Activated CD8-positive, alpha-beta memory T cell treated with anti-CD3 and anti-CD28 coated beads for 4 hours (primary cell): ENCODE results near the gene GTF2F1.
"Not testable (repeated sequence)": the region's sequence is repeated elsewhere in the genome, so short reads cannot be mapped to it uniquely, and the experiment has no call there.

Experiments
- DNase-seq, 2 donors: peaks; one replicate each; pipeline ENCODE4 v3.0.0-alpha.2; 2020; ENCODE audit warnings: low read depth in 2 of 2

The GTF2F1 gene, protein sequence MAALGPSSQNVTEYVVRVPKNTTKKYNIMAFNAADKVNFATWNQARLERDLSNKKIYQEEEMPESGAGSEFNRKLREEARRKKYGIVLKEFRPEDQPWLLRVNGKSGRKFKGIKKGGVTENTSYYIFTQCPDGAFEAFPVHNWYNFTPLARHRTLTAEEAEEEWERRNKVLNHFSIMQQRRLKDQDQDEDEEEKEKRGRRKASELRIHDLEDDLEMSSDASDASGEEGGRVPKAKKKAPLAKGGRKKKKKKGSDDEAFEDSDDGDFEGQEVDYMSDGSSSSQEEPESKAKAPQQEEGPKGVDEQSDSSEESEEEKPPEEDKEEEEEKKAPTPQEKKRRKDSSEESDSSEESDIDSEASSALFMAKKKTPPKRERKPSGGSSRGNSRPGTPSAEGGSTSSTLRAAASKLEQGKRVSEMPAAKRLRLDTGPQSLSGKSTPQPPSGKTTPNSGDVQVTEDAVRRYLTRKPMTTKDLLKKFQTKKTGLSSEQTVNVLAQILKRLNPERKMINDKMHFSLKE

DNA sequence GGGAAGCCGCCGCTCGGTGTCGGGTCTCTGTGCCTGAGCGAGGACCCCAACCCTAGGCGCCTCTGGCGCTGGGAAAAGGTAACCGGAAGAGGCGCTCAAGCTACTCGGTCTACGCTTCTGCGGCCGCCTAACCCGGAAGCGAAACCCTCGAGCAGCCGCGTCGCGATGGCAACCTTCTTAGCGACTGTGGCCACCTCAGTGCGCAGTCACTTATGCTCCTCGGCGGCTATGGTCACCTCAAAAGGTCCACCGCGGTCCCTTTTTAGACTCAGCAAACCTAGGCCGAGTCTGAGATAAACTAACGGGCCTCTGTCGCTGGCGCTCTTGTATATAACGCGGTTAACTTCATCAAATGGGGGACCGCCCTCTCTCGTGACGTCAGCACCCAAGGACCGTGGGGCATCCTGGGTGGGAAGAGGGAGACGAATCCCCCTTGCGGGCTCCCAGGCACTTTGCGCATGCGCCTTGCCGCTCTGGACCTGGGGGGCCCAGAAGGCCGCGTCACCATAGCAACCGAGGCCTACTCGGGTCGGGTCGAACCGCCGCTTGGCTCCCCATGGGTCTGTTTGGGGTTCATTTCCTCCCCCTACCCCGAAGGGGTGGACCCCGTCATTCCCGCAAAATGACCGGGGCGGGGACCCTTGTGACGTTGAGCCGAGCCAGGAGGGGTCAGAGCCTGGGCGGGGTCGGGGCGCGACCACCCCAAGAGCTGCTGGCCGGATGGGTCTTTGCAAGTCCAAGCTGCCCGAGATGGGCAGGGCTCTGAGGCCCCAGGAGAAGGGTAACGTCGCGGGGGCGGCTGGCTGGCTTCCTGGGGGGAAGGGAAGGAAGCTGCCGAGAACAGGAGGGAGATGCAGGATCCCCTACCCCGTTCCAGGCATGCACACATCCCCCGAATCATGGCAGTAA is at the start of gene GTF2F1:
GTF2F1 (minus strand) TSS at position 91 of the 909 bp plus-strand sequence. CDS start 169 bp downstream, outside the sequence.
- DNase-seq = peak; percentile 86 to 91

DNA sequence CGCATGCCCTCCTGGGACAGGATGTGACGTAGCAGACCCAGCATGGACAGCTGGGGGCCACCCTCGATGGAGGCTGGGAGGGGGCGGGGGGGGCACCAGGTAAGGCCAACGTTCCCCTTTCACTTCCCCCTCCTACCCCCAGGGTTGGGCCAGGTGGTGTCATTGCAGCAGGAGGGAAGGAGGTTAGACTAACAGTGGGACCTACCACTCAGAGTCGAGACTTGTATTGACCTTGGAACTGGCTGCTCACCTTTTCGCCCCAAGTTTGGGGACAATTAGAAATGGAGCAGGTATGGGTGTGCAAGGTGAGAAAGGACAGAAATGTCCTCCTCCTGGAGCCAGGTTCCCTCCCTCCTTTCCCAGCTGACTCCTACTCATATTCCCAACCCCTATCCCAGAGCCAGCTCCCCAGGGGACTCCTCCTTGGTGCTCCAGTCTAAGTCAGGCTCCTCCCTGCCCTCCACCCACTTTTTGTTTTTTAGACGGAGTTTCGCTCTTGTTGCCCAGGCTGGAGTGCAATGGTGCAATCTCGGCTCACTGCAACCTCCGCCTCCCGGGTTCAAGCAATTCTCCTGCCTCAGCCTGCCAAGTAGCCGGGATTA is 49.2 kb upstream of the GTF2F1 start:
- no peak for DNase-seq

DNA sequence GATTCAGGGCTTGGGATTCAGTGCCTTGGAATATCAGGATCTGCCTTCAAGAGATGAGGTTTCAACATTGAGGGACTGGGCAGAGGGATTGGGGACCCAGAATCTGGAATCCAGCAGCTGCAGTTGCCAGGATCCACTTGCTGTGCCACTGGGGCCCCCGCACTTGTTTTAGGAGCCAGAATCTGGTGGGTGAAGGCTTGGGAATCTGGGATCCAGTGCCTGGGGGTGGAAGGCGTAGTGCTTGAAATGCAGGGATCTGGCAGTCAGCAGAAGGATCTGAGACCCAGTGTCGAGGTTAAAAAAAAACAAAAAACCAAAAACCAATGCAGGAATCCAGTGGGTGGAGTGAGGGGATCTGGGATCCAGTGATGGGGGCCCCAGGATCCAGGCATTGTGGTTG is 47.9 kb upstream of the GTF2F1 start:
- DNase-seq = no peak

DNA sequence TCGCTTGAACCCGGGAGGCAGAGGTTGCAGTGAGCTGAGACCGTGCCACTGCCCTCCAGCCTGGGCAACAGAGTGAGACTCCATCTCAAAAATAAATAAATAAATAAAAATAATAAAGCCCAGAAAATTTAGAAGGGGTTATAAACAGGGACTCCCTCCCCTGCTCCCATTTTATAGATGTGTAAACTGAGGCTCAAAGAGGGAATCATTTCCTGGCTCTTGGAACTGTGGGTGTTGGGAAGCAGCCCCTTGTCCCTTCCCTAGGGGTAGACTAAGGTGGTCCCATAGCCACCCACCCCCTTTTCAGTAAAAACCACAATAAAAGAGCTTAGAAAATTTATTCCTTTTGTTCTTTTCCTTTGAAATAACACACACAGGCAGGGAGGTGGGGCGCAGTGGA is 46.8 kb upstream of the GTF2F1 start:
- no peak for DNase-seq

DNA sequence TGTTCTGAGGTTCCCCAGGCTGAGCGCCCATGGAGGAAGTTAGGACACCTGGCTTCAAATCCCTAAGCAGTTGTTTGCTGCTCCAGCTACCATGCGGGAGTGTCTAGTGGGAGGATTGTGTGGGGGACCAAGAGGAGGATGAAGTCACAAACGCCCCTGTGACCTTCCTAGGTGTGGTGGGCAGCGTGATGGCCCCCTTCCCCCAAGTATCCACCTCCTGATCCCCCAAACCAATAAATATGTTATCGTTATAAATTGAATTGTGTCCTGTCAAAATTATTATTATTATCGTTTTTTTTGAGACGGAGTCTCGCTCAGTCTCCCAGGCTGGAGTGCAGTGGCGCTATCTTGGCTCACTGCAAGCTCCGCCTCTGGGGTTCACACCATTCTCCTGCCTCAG is 40.7 kb upstream of the GTF2F1 start, which contains the start of gene SLC25A41:
SLC25A41 (minus strand) TSS at position 101 of the 400 bp plus-strand sequence; CDS start at position 31, 70 bp downstream.
- DNase-seq = no peak

DNA sequence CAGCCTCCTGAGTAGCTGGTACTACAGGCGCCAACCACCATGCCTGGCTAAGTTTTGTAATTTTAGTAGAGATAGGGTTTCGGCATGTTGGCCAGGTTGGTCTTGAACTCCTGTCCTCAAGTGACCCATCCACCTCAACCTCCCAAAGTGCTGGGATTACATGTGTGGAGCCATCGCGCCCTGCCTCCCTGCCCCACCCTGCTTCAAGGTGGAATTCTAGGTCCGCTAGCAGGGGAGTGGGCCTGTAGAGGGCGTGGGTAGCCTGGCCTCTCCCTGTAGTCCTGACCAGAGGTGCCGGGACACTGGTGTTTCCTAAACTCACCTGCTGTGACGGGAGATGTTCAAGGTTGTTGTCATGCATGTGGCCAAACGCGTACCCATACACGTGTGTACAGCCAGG is 40.2 kb upstream of the GTF2F1 start:
- DNase-seq = no peak

DNA sequence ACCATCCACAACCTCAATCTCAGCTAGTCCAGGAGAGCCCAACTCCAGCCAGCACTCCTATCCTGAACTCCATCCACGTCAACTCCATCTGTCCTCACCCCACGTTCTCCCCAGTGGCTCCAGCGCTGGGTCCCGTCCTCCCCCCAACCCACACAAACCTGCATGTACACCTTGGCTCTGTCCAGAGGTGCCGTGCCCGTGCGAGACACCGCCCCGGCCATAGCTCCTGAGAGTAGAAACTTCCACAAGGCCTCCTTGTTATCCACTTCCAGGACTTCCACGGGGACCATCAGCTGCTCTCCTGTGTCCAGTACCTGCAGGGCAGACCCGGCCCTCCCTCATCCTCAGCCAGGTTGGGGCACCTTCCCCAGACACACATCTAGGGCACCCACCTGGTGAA is 38.9 kb upstream of the GTF2F1 start:
- no peak for DNase-seq

DNA sequence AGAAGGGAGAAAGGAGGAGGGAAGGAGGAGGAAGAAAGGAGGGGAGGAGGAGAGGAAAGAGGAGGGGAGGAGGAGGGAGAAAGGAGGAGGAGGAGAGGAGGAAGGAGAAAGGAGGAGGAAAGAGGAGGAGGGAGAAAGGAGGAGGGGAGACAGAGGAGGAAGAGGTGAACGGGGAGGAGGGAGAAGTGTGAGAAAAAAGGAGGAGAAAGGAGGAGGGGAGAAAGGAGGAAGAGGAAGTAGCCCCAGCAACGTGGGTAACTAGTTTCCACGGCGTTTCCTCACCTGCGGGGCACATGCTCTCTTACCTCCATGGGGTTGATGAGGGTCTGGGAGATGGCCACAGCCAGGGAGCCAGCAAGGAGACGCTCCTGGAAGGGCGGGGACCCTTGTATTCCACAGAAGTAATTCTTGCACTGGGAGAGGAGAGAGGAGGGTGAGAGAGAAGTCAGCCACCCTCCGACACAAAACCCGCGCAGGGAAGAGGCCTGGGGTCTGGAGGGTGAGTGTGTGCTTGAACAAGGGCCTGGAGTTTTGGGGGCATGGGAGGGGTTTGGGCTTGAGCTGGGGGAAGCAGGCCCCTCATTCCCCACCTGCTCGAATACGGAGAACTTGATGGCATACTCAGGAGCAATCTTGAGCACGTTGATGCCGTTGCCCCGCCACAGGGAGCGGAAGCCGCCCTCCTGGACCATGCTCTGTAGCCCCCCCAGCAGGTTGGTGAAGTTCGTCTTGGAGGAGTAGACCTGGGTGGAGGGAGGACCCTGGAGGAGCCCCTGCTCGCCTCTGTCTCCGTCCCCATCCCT is 36.7 kb upstream of the GTF2F1 start:
- no peak for DNase-seq

DNA sequence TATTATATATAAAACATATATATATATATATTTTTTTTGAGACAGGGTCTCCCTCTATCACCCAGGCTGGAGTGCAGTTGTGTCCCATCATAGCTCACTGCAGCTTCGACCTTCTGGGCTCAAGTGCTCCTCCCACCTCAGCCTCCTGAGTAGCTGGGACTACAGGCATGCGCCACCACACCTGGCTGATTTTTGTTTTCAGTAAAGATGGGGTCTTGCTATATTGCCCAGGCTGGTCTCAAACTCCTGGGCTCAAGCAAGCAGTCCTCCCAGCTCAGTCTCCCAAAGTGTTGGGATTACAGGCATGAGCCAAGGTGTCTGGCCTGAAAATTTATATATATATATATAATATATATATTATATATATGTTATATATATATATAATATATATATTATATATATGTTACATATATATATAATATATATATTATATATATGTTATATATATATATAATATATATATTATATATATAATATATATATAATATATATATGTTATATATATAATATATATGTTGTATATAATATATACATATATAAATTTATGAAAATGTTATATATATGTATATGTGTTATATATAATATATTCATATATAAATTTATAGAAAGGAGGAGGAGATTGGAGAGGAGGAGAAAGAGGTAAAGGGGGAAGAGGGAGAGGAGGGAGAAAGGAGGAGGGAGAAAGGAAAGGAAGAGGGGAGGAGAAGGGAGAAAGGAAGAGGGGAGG is 35.9 kb upstream of the GTF2F1 start:
- DNase-seq = not testable (repeated sequence)

DNA sequence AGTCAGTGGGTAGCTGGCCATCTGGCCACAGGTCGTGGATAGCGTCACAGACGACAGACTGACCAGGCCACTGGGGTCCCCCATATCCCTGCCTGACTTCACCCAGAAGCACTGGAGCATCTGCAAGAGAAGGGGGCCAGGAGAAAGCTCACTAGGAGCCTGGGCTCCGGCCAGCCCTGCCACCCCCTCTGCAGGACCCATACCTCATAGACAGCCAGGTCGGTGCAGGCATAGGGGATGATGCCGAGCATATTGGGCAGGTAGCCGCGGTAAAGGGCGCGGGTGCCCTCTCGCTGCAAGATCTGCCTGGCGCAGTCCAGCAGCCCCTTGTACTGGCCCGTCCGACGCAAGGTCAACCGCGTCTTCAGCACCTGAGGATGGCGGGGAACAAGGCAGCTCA is 34.2 kb upstream of the GTF2F1 start:
- no peak for DNase-seq

DNA sequence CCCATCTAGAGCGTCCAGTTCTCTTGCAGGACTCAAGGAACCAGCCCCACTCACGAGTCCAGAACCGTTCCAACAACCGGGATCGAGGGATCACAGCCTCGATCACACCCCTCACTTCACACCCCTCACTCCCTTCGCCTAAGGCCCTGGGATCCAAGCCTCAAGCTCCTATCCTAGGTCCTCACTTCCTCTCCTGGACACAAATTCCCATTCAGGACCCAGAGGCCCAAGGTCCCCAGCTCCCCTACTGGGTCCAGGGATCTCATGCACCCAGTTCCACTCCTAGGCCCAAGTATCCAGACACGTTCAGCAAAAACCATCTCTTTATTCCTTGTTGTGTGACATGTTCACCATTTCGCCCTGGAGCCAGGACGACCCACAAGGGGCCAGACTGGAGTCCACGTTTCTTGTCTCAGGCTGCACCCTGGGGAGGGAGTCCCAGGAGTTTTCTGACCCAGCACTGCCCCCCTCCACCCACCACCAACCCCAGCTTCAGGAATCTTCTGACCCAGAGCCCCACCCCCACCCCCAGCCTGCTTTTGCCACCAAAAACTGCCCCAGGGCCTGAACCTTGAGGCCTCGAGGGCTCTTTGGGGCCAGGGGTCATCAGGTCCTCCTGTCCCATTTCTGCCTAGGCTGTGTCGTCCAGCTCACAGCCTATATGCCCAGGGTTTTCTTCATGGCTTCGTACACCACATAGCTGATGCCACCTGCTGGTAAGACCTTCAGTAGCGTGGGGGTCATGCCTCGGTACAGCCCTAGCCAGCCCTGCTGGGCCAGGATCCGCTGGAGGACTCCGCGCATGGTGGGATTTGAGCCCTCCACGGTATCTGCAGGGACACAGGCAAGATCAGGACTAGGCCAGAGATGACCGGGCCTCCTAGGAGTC is 33.0 kb upstream of the GTF2F1 start:
- no peak for DNase-seq

DNA sequence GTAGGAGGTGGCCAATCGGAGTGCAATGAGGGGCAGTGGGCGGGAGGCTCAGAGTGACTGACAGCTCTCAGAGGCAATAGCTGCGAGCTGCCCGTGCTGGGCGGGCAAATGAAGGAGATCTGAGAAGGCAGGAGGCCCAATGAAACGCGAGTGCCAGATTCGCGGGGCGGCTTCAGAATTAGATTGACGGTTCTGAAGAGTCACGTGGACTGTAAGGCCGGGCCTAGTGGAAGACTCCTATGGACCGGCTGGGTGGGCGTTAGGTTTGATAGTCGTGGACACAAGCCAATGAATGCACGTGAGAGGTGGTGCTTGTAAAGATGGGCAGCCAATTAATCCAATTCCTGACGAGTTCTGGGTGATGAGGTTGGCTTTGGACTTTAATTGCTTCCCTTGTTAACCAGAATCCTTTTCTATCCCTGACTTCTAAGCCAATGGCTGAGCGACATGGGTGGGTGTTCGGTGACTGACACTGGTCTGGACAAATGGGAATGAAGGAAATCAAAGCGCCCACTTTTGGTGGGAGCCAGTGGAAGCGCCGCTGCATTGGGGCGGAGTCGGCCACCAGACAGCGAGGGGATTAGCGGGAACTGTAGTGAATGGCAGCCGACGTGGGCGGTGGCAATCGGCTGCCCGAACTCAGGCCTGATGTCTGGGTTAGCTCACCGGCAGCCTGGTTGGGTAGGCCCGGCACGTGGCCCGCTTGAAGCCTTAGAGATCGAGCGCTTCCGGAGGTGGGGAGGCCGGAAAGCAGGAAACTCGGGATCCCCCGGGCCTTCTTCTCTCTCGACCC is 32.2 kb upstream of the GTF2F1 start:
- DNase-seq = peak; percentile 97 to 99

DNA sequence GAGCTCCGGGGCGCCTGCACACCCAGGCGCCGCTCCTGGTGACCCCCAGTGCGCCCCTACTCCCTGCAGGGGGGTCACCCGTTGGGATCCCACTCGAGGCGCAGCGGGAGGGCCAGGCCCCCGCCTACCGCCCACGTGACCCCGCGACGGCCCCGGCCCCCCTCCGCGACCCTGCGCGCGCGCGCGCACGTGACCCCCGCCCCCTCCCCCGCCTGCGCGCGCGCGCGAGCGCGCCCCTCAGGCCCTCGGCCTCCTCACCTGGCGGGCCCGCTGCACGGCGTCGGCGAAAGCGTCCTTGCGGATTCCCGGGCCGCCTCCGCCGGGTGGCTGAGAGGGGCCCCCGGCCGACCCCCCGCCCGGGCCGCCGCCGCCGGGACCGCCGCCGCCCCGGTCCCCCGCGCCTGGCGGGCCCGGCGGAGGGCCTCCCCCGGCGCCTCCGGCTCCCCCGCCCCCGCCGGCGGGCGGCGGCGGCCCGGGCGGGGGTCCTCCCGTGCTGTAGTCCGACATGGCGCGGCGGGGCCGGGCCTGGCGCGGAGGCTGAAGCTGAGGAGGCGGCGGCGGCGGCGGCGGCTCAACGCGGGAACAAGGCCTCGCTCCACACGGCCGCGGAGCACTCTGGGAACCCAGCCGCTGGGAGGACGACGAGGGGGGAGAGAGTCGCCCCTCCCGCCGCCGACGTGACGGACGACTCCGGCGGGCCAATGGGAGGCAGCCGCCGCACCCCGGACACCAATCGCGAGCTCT is 31.4 kb upstream of the GTF2F1 start, which contains the start of gene KHSRP:
KHSRP (minus strand) TSS at position 617 of the 744 bp plus-strand sequence; CDS start at position 507, 110 bp downstream.
- DNase-seq = peak in 1 of 2 donors; percentile 14

DNA sequence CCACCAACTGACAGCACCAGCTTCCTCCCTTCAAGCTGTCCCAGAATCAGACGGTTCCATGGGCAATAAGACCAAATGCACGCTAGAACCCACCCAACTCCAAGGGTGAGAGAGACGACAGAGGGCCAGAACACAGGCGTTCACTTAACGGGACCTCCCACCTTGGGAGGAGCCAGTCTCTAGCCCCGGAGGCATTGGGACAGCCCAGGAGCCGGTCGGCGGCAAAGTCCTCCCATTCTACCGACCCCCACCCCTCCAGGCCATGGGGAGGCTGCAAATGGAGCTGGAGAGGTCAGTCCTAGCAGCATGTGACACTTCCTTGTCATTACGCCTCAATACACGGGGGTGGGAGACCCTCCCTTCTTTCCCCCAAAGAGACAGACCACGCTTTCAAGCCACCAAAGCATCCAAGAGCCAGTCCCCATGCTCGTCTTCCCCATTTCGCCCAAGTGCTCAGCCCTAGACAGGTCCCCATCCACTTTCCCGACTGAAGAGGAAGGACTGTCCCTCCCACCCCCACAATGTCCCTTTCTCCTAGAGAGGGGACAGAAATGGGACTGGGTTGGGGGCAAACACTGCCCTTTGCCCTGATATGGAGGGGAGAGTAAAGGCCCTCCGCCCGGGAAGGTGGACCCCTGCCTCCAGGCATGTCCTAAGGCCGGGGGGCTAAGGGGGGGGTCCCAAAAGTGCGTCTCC is 30.7 kb upstream of the GTF2F1 start:
- no peak for DNase-seq

DNA sequence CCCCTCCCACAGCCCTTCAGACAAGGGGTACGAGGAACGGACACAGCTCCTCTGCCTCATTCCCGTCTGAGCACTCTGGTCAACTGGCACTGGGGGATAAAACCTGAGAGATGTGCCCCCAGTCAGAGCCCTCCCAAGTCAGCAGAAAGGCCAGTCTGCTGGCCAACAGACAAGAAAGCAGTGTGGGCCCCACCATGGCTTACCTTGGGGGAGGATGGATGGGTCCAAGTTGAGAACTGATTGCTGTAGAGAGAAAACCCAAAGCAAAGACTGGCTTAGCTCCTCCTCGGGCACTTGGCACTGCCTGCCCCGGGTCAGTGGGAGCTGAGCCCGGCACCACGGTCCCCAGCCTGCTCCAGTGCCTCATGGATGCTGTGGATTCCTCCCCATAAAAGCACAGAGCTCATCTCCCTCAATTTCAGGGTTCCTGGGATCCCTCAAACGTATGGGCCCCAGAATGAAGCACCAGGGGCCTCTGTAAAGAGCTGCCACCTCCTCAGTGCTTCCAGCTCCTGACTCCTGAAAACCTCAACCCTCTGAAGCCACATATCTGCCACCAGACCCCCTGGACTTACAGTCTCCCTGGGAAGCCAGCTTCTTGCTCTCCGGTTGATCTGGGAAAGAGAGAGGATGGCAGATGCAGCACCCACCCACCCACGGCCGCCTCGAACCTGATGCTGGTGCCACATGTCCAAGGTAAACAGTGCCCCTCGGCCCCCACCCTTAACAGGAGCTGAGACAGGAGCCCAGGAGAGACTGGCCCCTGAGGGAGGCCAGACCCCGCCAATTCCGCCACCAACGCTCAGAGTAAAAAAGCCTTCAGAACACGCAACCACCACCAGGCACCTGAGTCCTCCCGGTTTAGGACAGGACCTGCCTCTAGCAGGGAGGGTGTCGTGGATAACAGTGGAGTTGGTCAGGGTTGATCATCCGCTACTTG is 28.4 kb upstream of the GTF2F1 start:
- no peak for DNase-seq

DNA sequence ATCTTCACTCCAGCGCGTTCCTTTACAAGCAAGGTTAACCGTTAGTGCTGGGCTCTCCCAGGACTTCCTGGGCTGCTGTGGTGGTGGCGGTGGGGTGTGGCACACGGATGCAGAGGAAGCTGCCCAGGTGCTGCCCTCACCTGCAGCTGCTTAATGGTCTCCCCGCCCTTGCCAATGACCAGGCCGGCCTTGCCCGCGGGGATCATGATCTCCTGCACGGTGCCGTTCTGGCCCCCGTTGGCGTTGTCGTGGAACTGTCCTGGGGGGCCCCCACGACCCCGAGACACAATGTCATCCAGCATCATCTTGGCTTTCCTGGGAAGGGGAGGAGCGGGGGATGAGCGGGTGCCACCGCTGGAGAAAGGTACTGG is 25.6 kb upstream of the GTF2F1 start:
- DNase-seq = no peak
